Endothelial cell of umbilical vein (primary cell): ENCODE data around the gene ITGA1. TPM values are rescaled to one million over a fixed set of nuclear protein-coding genes. Genes with fewer than 3 reads are reported as not detected.

Source experiments
- BruUV-seq: library from RNA; stranded (reverse); fragments of 400-500 nt; replicated peaks from 2 replicates; lab custom pipeline; 2021; lab: Mats Ljungman, UMichigan
- CTCF ChIA-PET: fragments of 300-600, 350-600 bp; sonication (Branson Sonifier 250); formaldehyde crosslinking; loops from one replicate; lab custom pipeline; 2021; ENCODE audit warnings: antibody characterized with exemption, inconsistent platforms; lab: Charles Lee
- POLR2A ChIA-PET: fragments of 300-600, 350-600 bp; sonication (Branson Sonifier 250); formaldehyde crosslinking; loops from one replicate; lab custom pipeline; 2021; ENCODE audit warnings: antibody characterized with exemption, inconsistent platforms; lab: Charles Lee
- DNase-seq: peaks from one replicate; pipeline ENCODE4 v3.0.0-alpha.2; 2011; ENCODE audit warnings: low read depth, low spot score
- FAIRE-seq: peaks from 2 replicates; lab custom pipeline; 2011; peaks lifted over from hg19 to GRCh38; lab: Jason Lieb, UNC
- H2AFZ ChIP-seq: 2 replicates; pipeline ENCODE4 v1.6.0; 2012; ENCODE audit warnings: low read depth, low read length, control low read depth, inconsistent platforms
- H3K27ac ChIP-seq: 2 replicates; pipeline ENCODE4 v1.5.1; 2011; ENCODE audit warnings: low read depth, mild to moderate bottlenecking, control low read depth, low read length, moderate library complexity; ENCODE audit not compliant: insufficient read depth
- H3K27me3 ChIP-seq, 2 experiments: 2 replicates each; pipeline versions ENCODE4 v1.6.0 to v1.6.1; 2011; ENCODE audit warnings: low read length in 2 of 2, mixed read lengths in 1 of 2; ENCODE audit not compliant: control insufficient read depth in 2 of 2, insufficient read depth in 2 of 2
- H3K36me3 ChIP-seq, 2 experiments: 2 replicates in 1 of 2; 3 replicates in 1 of 2; pipeline ENCODE4 v1.5.1; 2011; ENCODE audit warnings: low read length in 2 of 2, mild to moderate bottlenecking in 1 of 2, moderate library complexity in 1 of 2; ENCODE audit not compliant: control insufficient read depth in 2 of 2, insufficient read depth in 2 of 2; ENCODE audit errors: extremely low read depth in 1 of 2
- H3K4me1 ChIP-seq: 3 replicates; pipeline ENCODE4 v1.5.1; 2011; ENCODE audit warnings: mild to moderate bottlenecking, low read length; ENCODE audit not compliant: control insufficient read depth, insufficient read depth; ENCODE audit errors: extremely low read depth
- H3K4me2 ChIP-seq: 2 replicates; pipeline ENCODE4 v1.6.1; 2011; ENCODE audit warnings: low read length, control low read depth, mixed read lengths; ENCODE audit not compliant: insufficient read depth
- H3K4me3 ChIP-seq, 3 experiments: fragments of 200-600 bp in 1 of 3; sonication (generic), shearing (Covaris generic) in 1 of 3; replicated peaks in 1 of 3; 2 replicates each; pipeline ENCODE4 v1.5.1; 2011 to 2016; ENCODE audit warnings: control low read depth in 3 of 3, low read length in 3 of 3, mild to moderate bottlenecking in 2 of 3, inconsistent platforms in 1 of 3, low read depth in 1 of 3, moderate library complexity in 1 of 3; ENCODE audit not compliant: insufficient read depth in 1 of 3
- H3K79me2 ChIP-seq: 2 replicates; pipeline ENCODE4 v1.6.0; 2012; ENCODE audit warnings: low read length, inconsistent platforms; ENCODE audit not compliant: control insufficient read depth, insufficient read depth
- H3K9ac ChIP-seq: replicated peaks from 2 replicates; pipeline ENCODE3; 2011; ENCODE audit warnings: low read length, control low read depth; ENCODE audit not compliant: insufficient read depth; ENCODE audit errors: extremely low read depth
- H3K9me1 ChIP-seq: replicated peaks from 3 replicates; pipeline ENCODE4 v1.6.0; 2011; ENCODE audit warnings: mild to moderate bottlenecking, low read length; ENCODE audit not compliant: control insufficient read depth, insufficient read depth; ENCODE audit errors: extremely low read depth
- H3K9me3 ChIP-seq: replicated peaks from 2 replicates; pipeline ENCODE4 v1.5.1; 2012; ENCODE audit warnings: low read length, inconsistent platforms; ENCODE audit not compliant: control insufficient read depth, insufficient read depth
- H4K20me1 ChIP-seq: replicated peaks from 2 replicates; pipeline ENCODE3; 2011; ENCODE audit warnings: mild to moderate bottlenecking, low read length; ENCODE audit not compliant: control insufficient read depth, insufficient read depth; ENCODE audit errors: extremely low read depth
- EZH2 ChIP-seq: IDR thresholded peaks from 2 replicates; pipeline ENCODE4 v1.6.1; 2012; ENCODE audit warnings: borderline replicate concordance, low read depth, mild to moderate bottlenecking, moderate library complexity, low read length, inconsistent platforms; ENCODE audit not compliant: severe bottlenecking
- FOS ChIP-seq: IDR thresholded peaks from 2 replicates; pipeline ENCODE4 v1.6.1; 2011; ENCODE audit warnings: mild to moderate bottlenecking, low read length, moderate library complexity, borderline replicate concordance; ENCODE audit not compliant: insufficient read depth
- GATA2 ChIP-seq: IDR thresholded peaks from 2 replicates; pipeline ENCODE4 v1.7.0; 2011; ENCODE audit warnings: low read depth, mild to moderate bottlenecking, moderate library complexity, mixed read lengths, low read length; ENCODE audit not compliant: insufficient read length, insufficient read depth
- JUN ChIP-seq: IDR thresholded peaks from 2 replicates; pipeline ENCODE4 v1.6.1; 2011; ENCODE audit warnings: borderline replicate concordance, low read depth; ENCODE audit not compliant: insufficient read length, insufficient read depth
- MYC ChIP-seq: IDR thresholded peaks from one replicate; pipeline ENCODE4 v1.6.1; 2011; ENCODE audit warnings: mild to moderate bottlenecking, low read depth, low read length
- POLR2A ChIP-seq: IDR thresholded peaks from 2 replicates; pipeline ENCODE4 v1.6.1; 2012; ENCODE audit warnings: low read depth, mild to moderate bottlenecking, control low read depth, low read length
- POLR2AphosphoS5 ChIP-seq: IDR thresholded peaks from 2 replicates; pipeline ENCODE4 v1.6.1; 2012; ENCODE audit warnings: low read depth, mild to moderate bottlenecking, control low read depth, low read length, moderate library complexity; ENCODE audit not compliant: insufficient read depth
- dilution Hi-C: fragments of 300-500 bp; cut with MboI; formaldehyde crosslinking; loops from one replicate; pipeline ENCODE4 v1.15.0; 2019; ENCODE audit warnings: low sequenced_read_pairs; ENCODE audit not compliant: extremely low pct_ligation_motif_present
- intact Hi-C: fragments of 100-400 bp; cut with micrococcal nuclease; formaldehyde crosslinking; loops from one replicate; pipeline ENCODE4 v1.10.0; 2022
- polyA plus RNA-seq, 4 experiments: library from polyadenylated mRNA; depleted of rRNA in 3 of 4; stranded (reverse) in 3 of 4; unstranded in 1 of 4; fragments of >200 nt; gene quantifications; 2 replicates each; pipeline versions ENCODE4 v1.2.1 to v1.2.3, GENCODE V29; 2011 to 2012; ENCODE audit warnings: missing spikeins in 1 of 4
- total RNA-seq: library from RNA; stranded (reverse); gene quantifications from 2 replicates; pipeline ENCODE4 v1.2.3, GENCODE V29; 2021
- TF ChIP-seq, protein P1 (sequence below): IDR thresholded peaks from 2 replicates; pipeline ENCODE4 v1.6.1; 2011; ENCODE audit not compliant: insufficient read depth, insufficient read length
- TF ChIP-seq, protein P2 (sequence below), 2 donors: IDR thresholded peaks; 1 replicate in 1 of 2; 2 replicates in 1 of 2; pipeline ENCODE4 v1.5.1; 2011; ENCODE audit warnings: low read length in 2 of 2, mild to moderate bottlenecking in 2 of 2, moderate library complexity in 2 of 2, control low read depth in 1 of 2, inconsistent platforms in 1 of 2, low read depth in 1 of 2; ENCODE audit not compliant: insufficient read depth in 1 of 2; ENCODE audit errors: extremely low read depth in 1 of 2

ITGA1 gene
- total and polyA plus RNA-seq, 2 donors (not counting 3 experiments of a cell fraction or from before 2014, with no cell fraction given): 0.65 to 1.9 TPM

DNA sequence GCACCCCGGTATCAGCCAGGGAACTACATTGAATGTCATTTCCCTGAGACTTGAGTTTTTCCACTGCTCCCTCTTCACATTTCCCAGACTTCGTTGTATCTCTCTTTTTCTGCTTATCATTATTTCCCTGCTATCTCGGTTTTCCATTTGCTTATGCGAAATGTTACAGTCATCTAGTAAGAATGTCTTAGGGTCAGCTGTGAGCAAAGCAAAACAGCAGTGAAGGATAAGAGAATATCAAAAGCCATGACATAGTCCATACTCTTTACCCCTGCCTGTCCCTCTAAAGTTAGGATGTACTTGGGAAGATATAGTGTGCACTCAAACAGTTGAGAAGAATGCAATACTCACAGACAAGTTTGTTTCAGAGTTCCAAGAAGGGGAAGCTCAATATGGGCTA is 88.7 kb downstream of the ITGA1 start:
- Histone ChIP-seq H3K27me3 (no peaks in the 10 kb centered on the region), H4K20me1 (no peaks in the 10 kb centered on the region), H2AFZ (no peak overlapping the region), H3K4me2 (no peak overlapping the region), H3K4me3 (no peak overlapping the region), H3K36me3 (no peaks in the 10 kb centered on the region), H3K9ac (no peak overlapping the region), H3K4me1 (no peaks in the 10 kb centered on the region), H3K9me1 (no peaks in the 10 kb centered on the region), H3K27ac (no peak overlapping the region), H3K9me3 (no peaks in the 10 kb centered on the region), H3K79me2 (no peaks in the 10 kb centered on the region)
- CTCF ChIA-PET: interaction anchor here (1.2 to 1.8 kb wide), 2 partner anchors 14 to 16 kb away, joined by 4 to 5 read pairs; no protein-coding TSS in a partner anchor
- TF ChIP-seq MYC (no peak), POLR2A (no peak), FOS (no peak), POLR2AphosphoS5 (no peak), JUN (no peak), EZH2 (no peak), GATA2 (no peak)
- TF ChIP-seq, protein P1, sequence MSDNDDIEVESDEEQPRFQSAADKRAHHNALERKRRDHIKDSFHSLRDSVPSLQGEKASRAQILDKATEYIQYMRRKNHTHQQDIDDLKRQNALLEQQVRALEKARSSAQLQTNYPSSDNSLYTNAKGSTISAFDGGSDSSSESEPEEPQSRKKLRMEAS: no peak
- TF ChIP-seq, protein P2, sequence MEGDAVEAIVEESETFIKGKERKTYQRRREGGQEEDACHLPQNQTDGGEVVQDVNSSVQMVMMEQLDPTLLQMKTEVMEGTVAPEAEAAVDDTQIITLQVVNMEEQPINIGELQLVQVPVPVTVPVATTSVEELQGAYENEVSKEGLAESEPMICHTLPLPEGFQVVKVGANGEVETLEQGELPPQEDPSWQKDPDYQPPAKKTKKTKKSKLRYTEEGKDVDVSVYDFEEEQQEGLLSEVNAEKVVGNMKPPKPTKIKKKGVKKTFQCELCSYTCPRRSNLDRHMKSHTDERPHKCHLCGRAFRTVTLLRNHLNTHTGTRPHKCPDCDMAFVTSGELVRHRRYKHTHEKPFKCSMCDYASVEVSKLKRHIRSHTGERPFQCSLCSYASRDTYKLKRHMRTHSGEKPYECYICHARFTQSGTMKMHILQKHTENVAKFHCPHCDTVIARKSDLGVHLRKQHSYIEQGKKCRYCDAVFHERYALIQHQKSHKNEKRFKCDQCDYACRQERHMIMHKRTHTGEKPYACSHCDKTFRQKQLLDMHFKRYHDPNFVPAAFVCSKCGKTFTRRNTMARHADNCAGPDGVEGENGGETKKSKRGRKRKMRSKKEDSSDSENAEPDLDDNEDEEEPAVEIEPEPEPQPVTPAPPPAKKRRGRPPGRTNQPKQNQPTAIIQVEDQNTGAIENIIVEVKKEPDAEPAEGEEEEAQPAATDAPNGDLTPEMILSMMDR (IDR thresholded peaks at IDR 0.05; ENCODE audit: extremely low read depth in 1 of 2, insufficient read depth in 1 of 2, low read depth in 1 of 2, low read length in 2 of 2): no peak
- DNase-seq (peak; percentile 19), FAIRE-seq (no peak)
- dilution Hi-C loops (no loop called here), intact Hi-C loops (no loop called here)
- no TSS peak for BruUV-seq
- POLR2A ChIA-PET: no interaction called here
